IPS DF 4.7 (cell line): ENCODE measurements around the gene MRPS26.
"Not testable (repeated sequence)": the region's sequence is repeated elsewhere in the genome, so short reads cannot be mapped to it uniquely, and the experiment has no call there.

ENCODE experiments used
- DNase-seq: peaks from one replicate; pipeline ENCODE4 v3.0.0-alpha.2; 2013; ENCODE audit warnings: low spot score; ENCODE audit errors: extremely low read depth

MRPS26 gene

GRCh38 chr20:3041854-3042409, 3.9 kb upstream of the MRPS26 start:
- no peak for DNase-seq

GRCh38 chr20:3042625-3043024, 3.2 kb upstream of the MRPS26 start:
- DNase-seq, result no peak

- no peak for DNase-seq
Observed at GRCh38 chr20:3043322-3043721, 2.5 kb upstream of the MRPS26 start, which contains the start of gene GNRH2. Gene GNRH2 (plus strand): TSS chr20:3043622. CDS start chr20:3044415, 793 bp downstream.

- DNase-seq, result no peak
Observed at GRCh38 chr20:3044336-3044965, 1.4 kb upstream of the MRPS26 start.

GRCh38 chr20:3045042-3045815, 623 bp upstream of the MRPS26 start:
- DNase-seq, result no peak

GRCh38 chr20:3046677-3047462, 1.0 kb downstream of the MRPS26 start:
- no peak for DNase-seq

- no peak for DNase-seq
Observed at GRCh38 chr20:3047486-3048419, 1.9 kb downstream of the MRPS26 start.

- no peak for DNase-seq
Observed at GRCh38 chr20:3051385-3052019, 5.7 kb downstream of the MRPS26 start.

- no peak for DNase-seq
Observed at GRCh38 chr20:3059489-3059888, 13.6 kb downstream of the MRPS26 start.

- not testable (repeated sequence) for DNase-seq
Observed at GRCh38 chr20:3064119-3064518, 18.3 kb downstream of the MRPS26 start.

GRCh38 chr20:3067139-3068014, 21.5 kb downstream of the MRPS26 start:
- DNase-seq, result no peak

- DNase-seq, result no peak
Observed at GRCh38 chr20:3068075-3068474, 22.2 kb downstream of the MRPS26 start.

GRCh38 chr20:3068986-3069900, 23.4 kb downstream of the MRPS26 start:
- DNase-seq, result no peak

- no peak for DNase-seq
Observed at GRCh38 chr20:3070725-3071124, 24.9 kb downstream of the MRPS26 start.

- DNase-seq, result no peak
Observed at GRCh38 chr20:3071266-3071609, 25.4 kb downstream of the MRPS26 start.

- no peak for DNase-seq
Observed at GRCh38 chr20:3071610-3072529, 26.0 kb downstream of the MRPS26 start, which contains the start of gene OXT. Gene OXT (plus strand): TSS chr20:3071620. CDS start chr20:3071656, 36 bp downstream.
